Body of pancreas (tissue), 4 donors: Measurements from ENCODE around the gene CTTNBP2NL.
A peak's percentile ranks its signal among the peaks of the same experiment; 100 is the strongest.

Source experiments
- POLR2A ChIP-seq, 3 donors: fragments of 450-650 bp; IDR thresholded peaks; one replicate each; pipeline ENCODE4 v1.6.1; 2016; ENCODE audit warnings: antibody characterized with exemption in 3 of 3, mild to moderate bottlenecking in 2 of 3
- TF ChIP-seq, protein P1 (sequence below), 7 experiments: fragments of 450-650 bp in 4 of 7; fragments of 200-600 bp in 3 of 7; sonication (generic) in 3 of 7; IDR thresholded peaks; one replicate each; pipeline ENCODE4 v1.5.1; 2016 to 2019; ENCODE audit warnings: antibody characterized with exemption in 7 of 7

DNA sequence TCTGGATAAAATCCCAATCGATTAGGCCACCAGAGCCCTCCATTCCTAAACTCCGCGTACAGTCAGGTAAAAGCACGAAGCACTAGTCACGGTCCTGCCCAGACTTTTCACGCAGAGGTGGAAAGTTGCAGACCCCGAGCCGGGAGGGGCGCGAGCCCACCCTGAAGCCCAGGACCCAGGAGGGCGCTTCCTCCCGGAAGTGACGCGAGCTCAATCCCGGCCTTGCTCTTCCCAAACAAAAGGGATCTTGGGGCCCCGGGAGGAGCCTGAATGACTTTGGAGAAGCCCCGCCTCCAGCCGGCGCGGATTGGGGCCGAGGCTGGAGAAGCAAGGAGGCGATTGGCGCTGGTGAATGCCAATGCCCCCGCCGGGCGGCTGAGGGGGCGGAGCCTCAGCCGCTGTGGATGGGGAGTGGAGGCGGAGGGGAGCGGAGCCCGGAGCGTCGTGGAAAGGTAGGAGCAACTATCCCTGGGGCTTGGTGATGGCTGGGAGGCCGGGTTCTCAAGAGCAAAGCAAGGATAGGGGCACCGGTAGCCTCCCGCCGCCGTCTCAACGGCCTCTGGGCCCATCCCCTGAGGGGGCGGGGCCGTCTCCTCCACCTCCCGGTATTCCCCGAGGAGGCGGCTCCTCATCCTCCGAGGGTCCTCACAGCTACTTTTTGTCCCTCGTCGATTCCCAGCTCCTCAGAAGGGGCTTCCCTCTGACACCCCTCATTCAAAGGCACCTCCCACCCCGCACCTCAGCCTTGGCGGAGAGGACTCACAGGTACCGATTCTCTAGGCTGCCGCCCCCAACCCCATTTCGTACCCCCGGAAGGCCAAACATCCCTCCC is at the start of gene CTTNBP2NL:
- TF ChIP-seq, protein P1, sequence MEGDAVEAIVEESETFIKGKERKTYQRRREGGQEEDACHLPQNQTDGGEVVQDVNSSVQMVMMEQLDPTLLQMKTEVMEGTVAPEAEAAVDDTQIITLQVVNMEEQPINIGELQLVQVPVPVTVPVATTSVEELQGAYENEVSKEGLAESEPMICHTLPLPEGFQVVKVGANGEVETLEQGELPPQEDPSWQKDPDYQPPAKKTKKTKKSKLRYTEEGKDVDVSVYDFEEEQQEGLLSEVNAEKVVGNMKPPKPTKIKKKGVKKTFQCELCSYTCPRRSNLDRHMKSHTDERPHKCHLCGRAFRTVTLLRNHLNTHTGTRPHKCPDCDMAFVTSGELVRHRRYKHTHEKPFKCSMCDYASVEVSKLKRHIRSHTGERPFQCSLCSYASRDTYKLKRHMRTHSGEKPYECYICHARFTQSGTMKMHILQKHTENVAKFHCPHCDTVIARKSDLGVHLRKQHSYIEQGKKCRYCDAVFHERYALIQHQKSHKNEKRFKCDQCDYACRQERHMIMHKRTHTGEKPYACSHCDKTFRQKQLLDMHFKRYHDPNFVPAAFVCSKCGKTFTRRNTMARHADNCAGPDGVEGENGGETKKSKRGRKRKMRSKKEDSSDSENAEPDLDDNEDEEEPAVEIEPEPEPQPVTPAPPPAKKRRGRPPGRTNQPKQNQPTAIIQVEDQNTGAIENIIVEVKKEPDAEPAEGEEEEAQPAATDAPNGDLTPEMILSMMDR (IDR thresholded peaks at IDR 0.05), result peak in 1 of 7 experiments; percentile 7
- peak in 2 of 3 donors; percentile 84 to 85 for TF ChIP-seq POLR2A (IDR thresholded peaks at IDR 0.05)
